WTC11 (cell line): ENCODE data around the gene CDH20. TPM values are rescaled to one million over a fixed set of nuclear protein-coding genes. Genes with fewer than 3 reads are reported as not detected.

ENCODE experiments used
- ATAC-seq: fragments of 200-7000 bp; cut with Tn5 transposase; 2 replicates; pipeline ENCODE4 v1.10.0; 2021; ENCODE audit warnings: mild to moderate bottlenecking, moderate library complexity
- CTCF ChIA-PET: fragments of 300-600 bp; sonication (Branson Sonifier 250); formaldehyde crosslinking; loops from one replicate; lab custom pipeline; 2021; ENCODE audit warnings: antibody characterized with exemption; lab: Charles Lee
- POLR2A ChIA-PET: fragments of 350-600 bp; sonication (Branson Sonifier 250); formaldehyde crosslinking; loops from one replicate; lab custom pipeline; 2021; ENCODE audit warnings: antibody characterized with exemption; lab: Charles Lee
- DNase-seq: peaks from one replicate; pipeline ENCODE4 v3.0.0; 2021; ENCODE audit warnings: low spot score
- H3K27ac Mint-ChIP-seq: 2 replicates; pipeline ENCODE4 v1.8.0; 2021; ENCODE audit warnings: mixed read lengths
- H3K27me3 Mint-ChIP-seq: 2 replicates; pipeline ENCODE4 v1.8.0; 2021; ENCODE audit warnings: low read depth, mild to moderate bottlenecking, moderate library complexity, mixed read lengths
- H3K36me3 Mint-ChIP-seq: 2 replicates; pipeline ENCODE4 v1.8.0; 2021; ENCODE audit warnings: mixed read lengths
- H3K4me1 Mint-ChIP-seq: 2 replicates; pipeline ENCODE4 v1.8.0; 2022; ENCODE audit warnings: mixed read lengths
- H3K4me3 Mint-ChIP-seq: 2 replicates; pipeline ENCODE4 v1.8.0; 2021; ENCODE audit warnings: mild to moderate bottlenecking, moderate library complexity, mixed read lengths
- H3K9me3 Mint-ChIP-seq: 2 replicates; pipeline ENCODE4 v1.8.0; 2021; ENCODE audit warnings: mixed read lengths
- ATF1 ChIP-seq: sonication (generic); formaldehyde crosslinking; IDR thresholded peaks from 2 replicates; pipeline ENCODE4 v1.8.1; 2023; ENCODE audit warnings: mild to moderate bottlenecking, moderate library complexity, missing genetic modification reagents
- CREB1 ChIP-seq: sonication (generic); formaldehyde crosslinking; IDR thresholded peaks from 2 replicates; pipeline ENCODE4 v1.8.0; 2023; ENCODE audit warnings: mild to moderate bottlenecking, missing genetic modification reagents
- EMX1 ChIP-seq: fragments of 250-450 bp; sonication (Bioruptor Pico); IDR thresholded peaks from 2 replicates; pipeline ENCODE4 v1.8.0; 2021; ENCODE audit warnings: mild to moderate bottlenecking
- ETV6 ChIP-seq: sonication (generic); formaldehyde crosslinking; IDR thresholded peaks from 2 replicates; pipeline ENCODE4 v1.8.1; 2022; ENCODE audit warnings: mild to moderate bottlenecking, missing genetic modification reagents
- FOXK1 ChIP-seq: sonication (generic); formaldehyde crosslinking; IDR thresholded peaks from 2 replicates; pipeline ENCODE4 v1.8.0; 2022; ENCODE audit warnings: mild to moderate bottlenecking, moderate library complexity, missing genetic modification reagents
- GRHL2 ChIP-seq: fragments of 250-450 bp; sonication (Bioruptor Pico); IDR thresholded peaks from 2 replicates; pipeline ENCODE4 v1.8.0; 2022; ENCODE audit warnings: mild to moderate bottlenecking, moderate library complexity; ENCODE audit not compliant: insufficient replicate concordance, severe bottlenecking
- JAZF1 ChIP-seq: fragments of 250-450 bp; sonication (Bioruptor Pico); IDR thresholded peaks from 2 replicates; pipeline ENCODE4 v1.9.0; 2021; ENCODE audit warnings: moderate library complexity, mild to moderate bottlenecking, inconsistent platforms
- JUN ChIP-seq: sonication (generic); formaldehyde crosslinking; IDR thresholded peaks from 2 replicates; pipeline ENCODE4 v1.8.0; 2023; ENCODE audit warnings: mild to moderate bottlenecking, missing genetic modification reagents
- KAT7 ChIP-seq: sonication (generic); formaldehyde crosslinking; IDR thresholded peaks from 2 replicates; pipeline ENCODE4 v1.8.1; 2023; ENCODE audit warnings: missing genetic modification reagents, mild to moderate bottlenecking, borderline replicate concordance
- NFE2L1 ChIP-seq: sonication (generic); formaldehyde crosslinking; IDR thresholded peaks from 2 replicates; pipeline ENCODE4 v1.8.1; 2023; ENCODE audit warnings: missing genetic modification reagents
- OVOL2 ChIP-seq: fragments of 250-450 bp; sonication (Bioruptor Pico); IDR thresholded peaks from 2 replicates; pipeline ENCODE4 v1.9.0; 2021; ENCODE audit warnings: mild to moderate bottlenecking, borderline replicate concordance
- PRRX2 ChIP-seq: fragments of 250-450 bp; sonication (Bioruptor Pico); IDR thresholded peaks from 2 replicates; pipeline ENCODE4 v1.8.0; 2021; ENCODE audit warnings: mild to moderate bottlenecking
- SOX15 ChIP-seq: fragments of 250-450 bp; sonication (Bioruptor Pico); IDR thresholded peaks from 2 replicates; pipeline ENCODE4 v1.9.0; 2021; ENCODE audit warnings: mild to moderate bottlenecking
- TCF7 ChIP-seq: sonication (generic); formaldehyde crosslinking; IDR thresholded peaks from 2 replicates; pipeline ENCODE4 v1.8.0; 2022; ENCODE audit warnings: mild to moderate bottlenecking, low read depth, missing genetic modification reagents, moderate library complexity
- TEAD4 ChIP-seq: sonication (generic); formaldehyde crosslinking; IDR thresholded peaks from 2 replicates; pipeline ENCODE4 v1.8.0; 2022; ENCODE audit warnings: mild to moderate bottlenecking, missing genetic modification reagents
- ZNF138 ChIP-seq: sonication (generic); formaldehyde crosslinking; conservative IDR thresholded peaks from 2 replicates; pipeline ENCODE4 v1.8.1; 2022; ENCODE audit warnings: mild to moderate bottlenecking, moderate library complexity, missing genetic modification reagents
- ZNF263 ChIP-seq: sonication (generic); formaldehyde crosslinking; IDR thresholded peaks from 2 replicates; pipeline ENCODE4 v1.8.1; 2022; ENCODE audit warnings: low read depth, mild to moderate bottlenecking, moderate library complexity, missing genetic modification reagents
- ZNF317 ChIP-seq: sonication (generic); formaldehyde crosslinking; IDR thresholded peaks from 2 replicates; pipeline ENCODE4 v1.8.1; 2023; ENCODE audit warnings: low read depth, mild to moderate bottlenecking, moderate library complexity, missing genetic modification reagents, borderline replicate concordance
- ZNF396 ChIP-seq: fragments of 250-450 bp; sonication (Bioruptor Pico); IDR thresholded peaks from 2 replicates; pipeline ENCODE4 v1.8.0; 2021; ENCODE audit warnings: mild to moderate bottlenecking, moderate library complexity, borderline replicate concordance
- total RNA-seq: library from RNA; stranded (reverse); gene quantifications from 3 replicates; pipeline ENCODE4 v1.2.3, GENCODE V29; 2021
- TF ChIP-seq, protein P1 (sequence below): fragments of 250-450 bp; sonication (Bioruptor Pico); IDR thresholded peaks from 2 replicates; pipeline ENCODE4 v1.9.0; 2021; ENCODE audit warnings: mild to moderate bottlenecking, borderline replicate concordance
- TF ChIP-seq, protein P2 (sequence below): fragments of 250-450 bp; sonication (Bioruptor Pico); IDR thresholded peaks from 2 replicates; pipeline ENCODE4 v1.9.0; 2021; ENCODE audit warnings: moderate library complexity, mild to moderate bottlenecking, inconsistent platforms, borderline replicate concordance
- TF ChIP-seq, protein P3 (sequence below): sonication (generic); formaldehyde crosslinking; IDR thresholded peaks from 2 replicates; pipeline ENCODE4 v1.8.1; 2023; ENCODE audit warnings: mild to moderate bottlenecking, missing genetic modification reagents
- TF ChIP-seq, protein P4 (sequence below): sonication (generic); formaldehyde crosslinking; IDR thresholded peaks from 2 replicates; pipeline ENCODE4 v1.8.1; 2022; ENCODE audit warnings: missing genetic modification reagents, borderline replicate concordance
- TF ChIP-seq, protein P5 (sequence below): sonication (generic); formaldehyde crosslinking; IDR thresholded peaks from 2 replicates; pipeline ENCODE4 v1.8.0; 2022; ENCODE audit warnings: mild to moderate bottlenecking, missing genetic modification reagents
- TF ChIP-seq, protein P6 (sequence below): sonication (generic); formaldehyde crosslinking; IDR thresholded peaks from 2 replicates; pipeline ENCODE4 v1.8.1; 2022; ENCODE audit warnings: mild to moderate bottlenecking, missing genetic modification reagents, moderate library complexity, borderline replicate concordance
- TF ChIP-seq, protein P7 (sequence below): sonication (generic); formaldehyde crosslinking; IDR thresholded peaks from 2 replicates; pipeline ENCODE4 v1.8.0; 2022; ENCODE audit warnings: mild to moderate bottlenecking, missing genetic modification reagents

CDH20 gene
- total RNA-seq, 1 experiment from 2014 or later = 0.39 TPM

DNA sequence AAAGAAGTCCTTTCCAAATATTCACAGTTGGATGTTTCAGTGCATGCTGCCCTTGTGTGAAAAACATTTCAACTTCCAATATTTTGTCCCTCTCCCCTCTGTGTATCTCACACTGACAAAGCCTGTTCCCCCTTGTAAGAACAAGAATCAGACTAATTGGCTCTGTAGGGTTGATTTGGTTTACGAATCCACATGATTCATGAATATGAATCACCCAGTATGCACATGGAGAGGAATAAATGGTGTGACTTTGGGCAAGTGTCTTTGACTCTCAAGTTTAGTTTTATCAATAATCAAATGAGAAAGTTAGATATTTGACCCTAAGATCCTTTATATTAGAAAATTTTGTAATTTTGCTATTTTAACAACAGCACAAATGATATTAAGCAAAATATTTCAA, 9.3 kb upstream of the CDH20 start (continued):
- TF ChIP-seq ZNF263 = no peak
- no peak for TF ChIP-seq ATF1 (CRISPR knock-in tag)
- no peak for TF ChIP-seq ZNF317 (CRISPR knock-in tag)
- no peak for TF ChIP-seq ZNF138

DNA sequence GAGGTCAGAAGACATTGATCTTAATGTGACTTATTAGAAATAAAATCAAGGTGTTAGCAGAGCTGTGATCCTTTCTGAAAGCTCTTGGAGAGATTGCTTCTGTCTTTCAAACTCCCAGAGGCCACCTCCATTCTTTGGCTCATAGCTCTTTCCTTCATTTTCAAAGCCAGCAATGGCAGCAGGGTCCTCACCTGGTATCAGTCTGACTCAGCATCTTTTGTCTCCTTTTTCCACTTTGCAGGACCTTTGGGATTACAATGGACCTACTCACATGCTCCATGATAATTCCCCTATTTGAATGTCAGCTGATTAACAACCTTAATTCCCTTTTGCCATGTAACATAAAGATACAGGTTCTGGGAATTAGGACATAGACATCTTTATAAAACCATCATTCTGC, 6.8 kb upstream of the CDH20 start:
- Mint-ChIP-seq H3K4me1 (peaks cover 7% of the 10 kb centered on the region), H3K4me3 (no peak overlapping the region)

DNA sequence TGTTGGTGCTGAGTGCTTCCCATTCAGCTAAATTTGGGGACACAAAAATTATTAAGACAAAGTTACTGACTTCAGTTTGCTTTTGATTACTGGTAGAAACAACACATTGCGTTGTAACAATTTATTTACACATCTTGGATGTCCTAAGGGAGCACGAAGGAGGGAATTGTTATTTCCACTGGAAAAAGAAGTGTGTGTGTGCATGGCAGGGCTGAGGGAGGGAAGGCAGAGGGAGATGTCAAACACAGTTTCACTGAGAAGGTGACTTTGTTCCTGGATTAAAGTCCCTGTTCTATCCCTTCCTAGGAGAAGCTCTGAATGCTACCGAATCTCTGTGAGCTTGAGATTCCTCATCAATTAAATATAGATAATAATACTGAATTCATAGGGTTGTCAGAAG, 3.8 kb upstream of the CDH20 start:
- CTCF ChIA-PET = no interaction called here
- Mint-ChIP-seq H3K4me1 (peaks cover 15% of the 10 kb centered on the region), H3K9me3 (no peaks in the 10 kb centered on the region), H3K27me3 (peaks cover 15% of the 10 kb centered on the region), H3K36me3 (no peaks in the 10 kb centered on the region), H3K4me3 (no peak overlapping the region), H3K27ac (no peak overlapping the region)
- DNase-seq (no peak), ATAC-seq (no peak)
- POLR2A ChIA-PET = no interaction called here
- TF ChIP-seq KAT7 (no peak), FOXK1 (CRISPR knock-in tag) (no peak), ZNF396 (CRISPR knock-in tag) (no peak), JAZF1 (CRISPR knock-in tag) (no peak), CREB1 (CRISPR knock-in tag) (no peak)
- TF ChIP-seq, protein P1, sequence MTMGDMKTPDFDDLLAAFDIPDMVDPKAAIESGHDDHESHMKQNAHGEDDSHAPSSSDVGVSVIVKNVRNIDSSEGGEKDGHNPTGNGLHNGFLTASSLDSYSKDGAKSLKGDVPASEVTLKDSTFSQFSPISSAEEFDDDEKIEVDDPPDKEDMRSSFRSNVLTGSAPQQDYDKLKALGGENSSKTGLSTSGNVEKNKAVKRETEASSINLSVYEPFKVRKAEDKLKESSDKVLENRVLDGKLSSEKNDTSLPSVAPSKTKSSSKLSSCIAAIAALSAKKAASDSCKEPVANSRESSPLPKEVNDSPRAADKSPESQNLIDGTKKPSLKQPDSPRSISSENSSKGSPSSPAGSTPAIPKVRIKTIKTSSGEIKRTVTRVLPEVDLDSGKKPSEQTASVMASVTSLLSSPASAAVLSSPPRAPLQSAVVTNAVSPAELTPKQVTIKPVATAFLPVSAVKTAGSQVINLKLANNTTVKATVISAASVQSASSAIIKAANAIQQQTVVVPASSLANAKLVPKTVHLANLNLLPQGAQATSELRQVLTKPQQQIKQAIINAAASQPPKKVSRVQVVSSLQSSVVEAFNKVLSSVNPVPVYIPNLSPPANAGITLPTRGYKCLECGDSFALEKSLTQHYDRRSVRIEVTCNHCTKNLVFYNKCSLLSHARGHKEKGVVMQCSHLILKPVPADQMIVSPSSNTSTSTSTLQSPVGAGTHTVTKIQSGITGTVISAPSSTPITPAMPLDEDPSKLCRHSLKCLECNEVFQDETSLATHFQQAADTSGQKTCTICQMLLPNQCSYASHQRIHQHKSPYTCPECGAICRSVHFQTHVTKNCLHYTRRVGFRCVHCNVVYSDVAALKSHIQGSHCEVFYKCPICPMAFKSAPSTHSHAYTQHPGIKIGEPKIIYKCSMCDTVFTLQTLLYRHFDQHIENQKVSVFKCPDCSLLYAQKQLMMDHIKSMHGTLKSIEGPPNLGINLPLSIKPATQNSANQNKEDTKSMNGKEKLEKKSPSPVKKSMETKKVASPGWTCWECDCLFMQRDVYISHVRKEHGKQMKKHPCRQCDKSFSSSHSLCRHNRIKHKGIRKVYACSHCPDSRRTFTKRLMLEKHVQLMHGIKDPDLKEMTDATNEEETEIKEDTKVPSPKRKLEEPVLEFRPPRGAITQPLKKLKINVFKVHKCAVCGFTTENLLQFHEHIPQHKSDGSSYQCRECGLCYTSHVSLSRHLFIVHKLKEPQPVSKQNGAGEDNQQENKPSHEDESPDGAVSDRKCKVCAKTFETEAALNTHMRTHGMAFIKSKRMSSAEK (CRISPR knock-in tag) = no peak
- TF ChIP-seq, protein P2, sequence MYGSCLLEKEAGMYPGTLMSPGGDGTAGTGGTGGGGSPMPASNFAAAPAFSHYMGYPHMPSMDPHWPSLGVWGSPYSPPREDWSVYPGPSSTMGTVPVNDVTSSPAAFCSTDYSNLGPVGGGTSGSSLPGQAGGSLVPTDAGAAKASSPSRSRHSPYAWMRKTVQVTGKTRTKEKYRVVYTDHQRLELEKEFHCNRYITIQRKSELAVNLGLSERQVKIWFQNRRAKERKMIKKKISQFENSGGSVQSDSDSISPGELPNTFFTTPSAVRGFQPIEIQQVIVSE (CRISPR knock-in tag) = no peak

More for the DNA sequence above, 6.8 kb upstream of the CDH20 start:
- DNase-seq (no peak), ATAC-seq (no peak)
- TF ChIP-seq, protein P3, sequence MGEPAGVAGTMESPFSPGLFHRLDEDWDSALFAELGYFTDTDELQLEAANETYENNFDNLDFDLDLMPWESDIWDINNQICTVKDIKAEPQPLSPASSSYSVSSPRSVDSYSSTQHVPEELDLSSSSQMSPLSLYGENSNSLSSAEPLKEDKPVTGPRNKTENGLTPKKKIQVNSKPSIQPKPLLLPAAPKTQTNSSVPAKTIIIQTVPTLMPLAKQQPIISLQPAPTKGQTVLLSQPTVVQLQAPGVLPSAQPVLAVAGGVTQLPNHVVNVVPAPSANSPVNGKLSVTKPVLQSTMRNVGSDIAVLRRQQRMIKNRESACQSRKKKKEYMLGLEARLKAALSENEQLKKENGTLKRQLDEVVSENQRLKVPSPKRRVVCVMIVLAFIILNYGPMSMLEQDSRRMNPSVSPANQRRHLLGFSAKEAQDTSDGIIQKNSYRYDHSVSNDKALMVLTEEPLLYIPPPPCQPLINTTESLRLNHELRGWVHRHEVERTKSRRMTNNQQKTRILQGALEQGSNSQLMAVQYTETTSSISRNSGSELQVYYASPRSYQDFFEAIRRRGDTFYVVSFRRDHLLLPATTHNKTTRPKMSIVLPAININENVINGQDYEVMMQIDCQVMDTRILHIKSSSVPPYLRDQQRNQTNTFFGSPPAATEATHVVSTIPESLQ (CRISPR knock-in tag) = no peak
- no peak for TF ChIP-seq ATF1 (CRISPR knock-in tag)
- TF ChIP-seq EMX1 (CRISPR knock-in tag) = no peak
- TF ChIP-seq ZNF396 (CRISPR knock-in tag) = no peak
- TF ChIP-seq PRRX2 (CRISPR knock-in tag) = no peak
- no peak for TF ChIP-seq FOXK1 (CRISPR knock-in tag)
- TF ChIP-seq, protein P4, sequence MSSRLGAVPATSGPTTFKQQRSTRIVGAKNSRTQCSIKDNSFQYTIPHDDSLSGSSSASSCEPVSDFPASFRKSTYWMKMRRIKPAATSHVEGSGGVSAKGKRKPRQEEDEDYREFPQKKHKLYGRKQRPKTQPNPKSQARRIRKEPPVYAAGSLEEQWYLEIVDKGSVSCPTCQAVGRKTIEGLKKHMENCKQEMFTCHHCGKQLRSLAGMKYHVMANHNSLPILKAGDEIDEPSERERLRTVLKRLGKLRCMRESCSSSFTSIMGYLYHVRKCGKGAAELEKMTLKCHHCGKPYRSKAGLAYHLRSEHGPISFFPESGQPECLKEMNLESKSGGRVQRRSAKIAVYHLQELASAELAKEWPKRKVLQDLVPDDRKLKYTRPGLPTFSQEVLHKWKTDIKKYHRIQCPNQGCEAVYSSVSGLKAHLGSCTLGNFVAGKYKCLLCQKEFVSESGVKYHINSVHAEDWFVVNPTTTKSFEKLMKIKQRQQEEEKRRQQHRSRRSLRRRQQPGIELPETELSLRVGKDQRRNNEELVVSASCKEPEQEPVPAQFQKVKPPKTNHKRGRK = no peak
- no peak for TF ChIP-seq JUN (CRISPR knock-in tag)
- TF ChIP-seq ETV6 (CRISPR knock-in tag) = no peak
- TF ChIP-seq TEAD4 (CRISPR knock-in tag) = no peak
- TF ChIP-seq, protein P5, sequence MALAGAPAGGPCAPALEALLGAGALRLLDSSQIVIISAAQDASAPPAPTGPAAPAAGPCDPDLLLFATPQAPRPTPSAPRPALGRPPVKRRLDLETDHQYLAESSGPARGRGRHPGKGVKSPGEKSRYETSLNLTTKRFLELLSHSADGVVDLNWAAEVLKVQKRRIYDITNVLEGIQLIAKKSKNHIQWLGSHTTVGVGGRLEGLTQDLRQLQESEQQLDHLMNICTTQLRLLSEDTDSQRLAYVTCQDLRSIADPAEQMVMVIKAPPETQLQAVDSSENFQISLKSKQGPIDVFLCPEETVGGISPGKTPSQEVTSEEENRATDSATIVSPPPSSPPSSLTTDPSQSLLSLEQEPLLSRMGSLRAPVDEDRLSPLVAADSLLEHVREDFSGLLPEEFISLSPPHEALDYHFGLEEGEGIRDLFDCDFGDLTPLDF = no peak
- no peak for TF ChIP-seq NFE2L1 (CRISPR knock-in tag)
- TF ChIP-seq, protein P6, sequence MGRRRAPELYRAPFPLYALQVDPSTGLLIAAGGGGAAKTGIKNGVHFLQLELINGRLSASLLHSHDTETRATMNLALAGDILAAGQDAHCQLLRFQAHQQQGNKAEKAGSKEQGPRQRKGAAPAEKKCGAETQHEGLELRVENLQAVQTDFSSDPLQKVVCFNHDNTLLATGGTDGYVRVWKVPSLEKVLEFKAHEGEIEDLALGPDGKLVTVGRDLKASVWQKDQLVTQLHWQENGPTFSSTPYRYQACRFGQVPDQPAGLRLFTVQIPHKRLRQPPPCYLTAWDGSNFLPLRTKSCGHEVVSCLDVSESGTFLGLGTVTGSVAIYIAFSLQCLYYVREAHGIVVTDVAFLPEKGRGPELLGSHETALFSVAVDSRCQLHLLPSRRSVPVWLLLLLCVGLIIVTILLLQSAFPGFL (CRISPR knock-in tag) = no peak
- TF ChIP-seq TCF7 = no peak
- no peak for TF ChIP-seq GRHL2 (CRISPR knock-in tag)
- no peak for TF ChIP-seq ZNF138
- TF ChIP-seq SOX15 (CRISPR knock-in tag) = no peak
- no peak for TF ChIP-seq OVOL2 (CRISPR knock-in tag)
- TF ChIP-seq, protein P7, sequence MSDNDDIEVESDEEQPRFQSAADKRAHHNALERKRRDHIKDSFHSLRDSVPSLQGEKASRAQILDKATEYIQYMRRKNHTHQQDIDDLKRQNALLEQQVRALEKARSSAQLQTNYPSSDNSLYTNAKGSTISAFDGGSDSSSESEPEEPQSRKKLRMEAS (CRISPR knock-in tag) = no peak
- H3K27ac Mint-ChIP-seq = no peak overlapping the region
- no peaks in the 10 kb centered on the region; the same call in 1 of the 2 replicates for H3K27me3 Mint-ChIP-seq
- CTCF ChIA-PET = interaction anchor here (1.4 kb wide), 1 partner anchor 176 kb away, joined by 3 read pairs; no protein-coding TSS in a partner anchor
- POLR2A ChIA-PET = no interaction called here
- no peaks in the 10 kb centered on the region for H3K36me3 Mint-ChIP-seq
- H3K9me3 Mint-ChIP-seq = no peaks in the 10 kb centered on the region
